ENCODE measurements around the gene TAT.
"Not testable (repeated sequence)": the region's sequence is repeated elsewhere in the genome, so short reads cannot be mapped to it uniquely, and the experiment has no call there.

TAT gene

GRCh38 chr16:71584543-71585317 is 7.8 kb upstream of the TAT start:
- DNase-seq = no peak

- DNase-seq = not testable (repeated sequence)
Measured at GRCh38 chr16:71582553-71582848, 5.6 kb upstream of the TAT start.

DNA sequence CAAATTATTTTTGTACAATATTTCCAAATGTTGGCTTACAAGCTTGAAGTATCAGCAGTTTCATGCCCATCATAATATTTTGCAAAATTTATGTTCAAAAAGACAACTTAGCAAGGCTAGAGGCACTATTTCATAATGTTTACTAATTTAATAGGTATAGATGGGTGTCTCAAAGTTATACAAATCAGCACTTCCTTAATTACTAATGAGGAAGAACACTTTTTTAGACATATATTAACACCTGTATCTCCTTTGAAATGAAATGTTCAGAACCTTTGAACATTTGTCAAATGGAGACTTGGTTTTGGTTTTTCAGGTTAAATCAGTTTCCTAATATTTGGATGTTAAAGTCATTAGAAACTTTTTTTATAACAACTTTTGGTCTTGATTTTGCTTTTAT is 2.2 kb downstream of the TAT start:
- DNase-seq = no peak

DNA sequence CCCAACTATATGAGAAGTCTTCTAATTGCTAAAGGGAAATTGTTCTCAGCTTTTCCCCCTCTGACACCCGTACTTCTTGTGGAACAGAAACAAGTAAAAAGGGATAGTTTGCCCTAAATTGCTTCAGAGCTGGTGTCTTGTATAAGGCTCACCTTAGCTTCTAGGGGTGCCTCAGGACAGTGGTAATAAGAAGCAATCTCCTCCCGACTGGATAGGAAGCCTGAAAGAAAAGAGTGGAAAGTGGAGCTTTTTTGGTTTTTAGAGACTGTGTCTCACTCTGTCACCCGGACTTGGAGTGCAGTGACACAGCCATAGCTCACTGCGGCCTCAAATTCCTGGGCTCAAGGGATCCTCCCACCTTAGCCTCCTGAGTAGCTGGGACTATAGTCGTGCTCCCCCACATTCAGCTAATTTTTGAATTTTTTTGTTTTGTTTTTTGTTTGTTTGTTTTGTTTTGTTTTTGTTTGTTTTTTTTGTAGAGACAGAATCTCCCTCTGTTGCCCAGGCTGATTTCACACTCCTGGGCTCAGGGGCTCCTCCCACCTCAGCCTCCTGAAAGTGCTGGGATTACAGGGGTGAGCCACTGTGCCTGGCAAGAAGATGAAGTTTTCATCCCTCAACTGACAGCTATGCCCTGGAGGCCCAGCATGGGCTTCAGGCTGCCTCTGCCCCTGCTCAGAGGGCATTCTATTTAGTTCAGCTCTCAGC is 3.4 kb downstream of the TAT start:
- DNase-seq = no peak

GRCh38 chr16:71572497-71573116 is 4.3 kb downstream of the TAT start:
- no peak for DNase-seq

GRCh38 chr16:71570144-71570543 is 6.7 kb downstream of the TAT start:
- no peak for DNase-seq

- no peak for DNase-seq
Measured at GRCh38 chr16:71569621-71570020, 7.3 kb downstream of the TAT start.

DNA sequence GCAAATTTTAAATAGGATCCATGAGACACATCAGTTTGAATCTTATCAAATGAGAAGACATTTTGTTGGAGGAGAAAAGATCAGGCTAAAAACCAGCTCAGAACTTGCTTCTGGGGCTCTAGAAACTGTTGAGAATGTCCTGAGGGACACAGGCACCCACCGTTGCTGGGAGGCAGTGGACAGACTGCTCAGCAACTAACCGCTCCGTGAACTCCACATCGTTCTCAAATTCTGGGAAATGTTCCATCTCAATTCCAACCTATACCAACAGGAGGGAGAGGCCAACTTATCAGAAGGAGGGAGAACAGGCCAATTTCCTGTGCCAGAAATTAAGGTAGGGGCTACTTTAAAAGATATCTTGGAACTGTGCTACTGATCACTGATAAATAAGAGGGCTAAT is 8.3 kb downstream of the TAT start:
- no peak for DNase-seq

DNA sequence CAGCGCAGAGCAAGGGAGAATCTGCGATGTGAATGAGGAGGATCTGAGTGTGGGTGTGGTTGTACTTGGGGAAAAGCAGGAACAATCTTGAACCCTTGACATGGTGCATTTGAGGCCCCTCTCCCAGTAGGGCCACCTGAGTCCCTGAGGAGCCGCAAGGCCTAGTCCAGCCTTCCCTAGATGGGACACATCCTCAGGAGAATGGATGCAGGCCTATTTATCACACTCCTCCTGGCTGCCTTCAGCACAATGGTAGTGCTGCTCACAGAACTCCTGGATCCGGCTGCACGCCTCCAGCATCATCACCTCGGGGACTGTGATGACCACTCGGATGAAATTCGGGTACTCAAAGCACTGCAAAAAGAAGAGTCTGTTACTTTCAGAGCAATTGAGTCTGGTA is 9.0 kb downstream of the TAT start:
- DNase-seq = no peak

DNA sequence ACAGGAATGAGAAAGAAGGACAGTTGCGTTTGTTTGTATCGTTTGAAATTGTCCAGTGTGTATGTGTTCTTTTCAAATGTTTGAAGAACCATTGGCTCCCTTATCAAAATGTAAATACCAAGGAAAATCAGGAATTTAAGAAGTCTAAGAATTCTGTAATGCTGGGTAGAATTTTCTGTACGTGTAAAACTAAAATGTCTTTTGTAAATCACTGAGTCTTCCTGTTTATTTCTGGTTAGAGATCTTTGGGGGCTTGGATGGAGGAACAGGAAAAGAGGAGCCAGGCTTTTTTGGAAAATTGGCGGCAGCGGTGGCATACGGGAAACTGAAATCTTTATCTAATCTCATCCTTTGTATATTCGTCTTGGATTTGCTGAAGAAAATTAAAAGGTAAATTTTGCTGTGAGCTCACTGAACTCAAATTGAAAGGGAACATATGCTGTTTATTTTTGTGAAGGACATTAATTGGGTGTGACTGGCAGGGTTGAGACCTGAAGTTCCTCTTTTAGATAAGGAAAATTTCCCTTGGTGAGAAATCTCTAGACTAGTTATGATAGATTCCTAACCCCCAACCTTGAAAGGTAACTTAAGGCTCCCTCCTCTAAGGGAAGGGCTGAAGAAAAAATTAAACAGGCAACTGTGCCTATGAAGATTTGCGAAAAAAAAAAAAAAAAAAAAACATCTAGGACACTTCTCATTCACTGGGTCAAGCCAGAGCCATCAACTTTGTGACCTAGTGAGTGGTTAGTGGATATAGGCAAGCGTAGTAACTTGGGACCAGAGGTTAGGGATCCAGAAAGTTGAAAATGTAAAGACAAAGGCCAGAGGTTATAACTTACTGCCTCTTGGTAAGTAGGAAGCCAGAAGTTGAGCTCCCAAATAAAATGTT is 10.8 kb downstream of the TAT start:
- peak in 1 of 2 donors; percentile 3 for DNase-seq

GRCh38 chr16:71564335-71564967 is 12.4 kb downstream of the TAT start:
- peak in 1 of 2 donors; percentile 27 for DNase-seq

- DNase-seq = no peak
Measured at GRCh38 chr16:71562552-71562951, 14.3 kb downstream of the TAT start.

GRCh38 chr16:71561886-71562285 is 15.0 kb downstream of the TAT start:
- DNase-seq = not testable (repeated sequence)

- no peak for DNase-seq
Measured at GRCh38 chr16:71559855-71560254, 17.0 kb downstream of the TAT start.

- no peak for DNase-seq
Measured at GRCh38 chr16:71557954-71558582, 18.8 kb downstream of the TAT start.

GRCh38 chr16:71557299-71557698 is 19.6 kb downstream of the TAT start:
- DNase-seq = no peak

GRCh38 chr16:71555230-71555891 is 21.5 kb downstream of the TAT start:
- no peak for DNase-seq

GRCh38 chr16:71552698-71553503 is 24.0 kb downstream of the TAT start:
- DNase-seq = no peak

GRCh38 chr16:71547168-71547567 is 29.7 kb downstream of the TAT start:
- DNase-seq = no peak

- DNase-seq = peak in 1 of 2 donors; percentile 4
Measured at GRCh38 chr16:71542377-71542776, 34.5 kb downstream of the TAT start.

DNA sequence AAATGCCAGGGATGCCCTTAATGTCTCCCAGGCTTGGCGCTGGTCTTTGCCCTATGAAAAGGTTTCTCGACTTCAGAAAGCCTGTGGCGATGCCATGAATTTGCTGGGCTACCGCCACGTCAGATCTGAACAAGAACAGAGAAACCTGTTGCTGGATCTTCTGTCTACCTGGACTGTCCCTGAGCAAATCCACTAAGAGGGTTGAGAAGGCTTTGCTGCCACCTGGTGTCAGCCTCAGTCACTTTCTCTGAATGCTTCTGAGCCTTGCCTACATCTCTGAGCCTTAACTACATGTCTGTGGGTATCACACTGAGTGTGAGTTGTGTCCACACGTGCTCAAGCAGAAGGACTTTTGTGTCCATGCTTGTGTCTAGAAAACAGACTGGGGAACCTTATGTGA is 39.2 kb downstream of the TAT start:
- DNase-seq = no peak
